ENCODE measurements around the gene SLC37A1. TPM values are rescaled to one million over a fixed set of nuclear protein-coding genes. Genes with fewer than 3 reads are reported as not detected.

Gene SLC37A1
- total RNA-seq, 2 donors from 2014 or later: 6.6 to 9.6 TPM

DNA sequence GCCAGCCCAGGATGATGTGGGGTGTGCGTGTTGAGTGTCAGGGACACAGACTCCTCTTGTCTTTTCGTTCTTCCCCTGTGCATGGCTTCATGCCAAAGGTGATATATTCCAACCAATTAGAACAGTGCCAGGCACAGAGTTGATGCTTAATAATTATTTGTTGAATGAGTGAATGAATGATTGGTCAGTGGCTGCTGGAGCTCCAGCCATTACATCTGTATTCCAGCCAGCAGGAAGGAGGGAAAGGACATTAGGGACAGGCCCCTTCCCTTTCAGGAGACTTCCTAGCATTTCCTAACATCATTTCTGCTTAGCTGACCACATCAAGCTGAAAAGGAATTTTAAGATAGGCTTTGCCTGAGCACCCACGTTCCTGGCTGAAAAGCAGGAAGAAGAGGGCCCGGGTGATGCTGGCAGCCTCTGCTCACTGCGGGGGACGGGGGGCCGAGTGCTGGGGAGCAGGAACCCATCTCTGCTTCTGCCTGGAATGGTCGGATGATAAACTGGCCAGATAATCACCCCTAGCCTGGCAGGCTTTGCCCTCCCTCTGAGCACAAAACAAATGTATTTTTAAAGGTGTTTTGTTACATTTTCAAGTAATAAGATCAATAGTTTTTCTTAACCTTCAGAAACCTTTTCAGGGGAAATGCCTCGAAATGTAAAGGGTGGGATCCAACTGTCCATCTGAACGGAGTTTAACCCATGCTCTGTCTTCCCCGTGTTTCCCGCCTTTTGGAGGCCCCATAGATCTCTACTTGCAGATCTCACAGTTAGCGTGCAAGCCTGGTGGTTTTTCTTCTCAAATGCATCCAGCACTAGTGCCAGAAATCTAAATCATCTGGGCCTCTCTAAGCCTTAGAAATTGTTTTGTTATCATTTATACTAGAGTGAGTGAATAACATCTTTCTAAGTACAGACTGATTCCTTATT, 39.0 kb downstream of the SLC37A1 start:
- Histone ChIP-seq H3K4me3 (no peak overlapping the region), H3K9me3 (no peaks in the 10 kb centered on the region), H3K27me3 (replicated peaks; ENCODE audit: insufficient read depth) (no peaks in the 10 kb centered on the region), H3K27ac (no peak overlapping the region), H3K4me1 (ENCODE audit: control insufficient read depth in 1 of 2, low read depth in 2 of 2) (no peaks in the 10 kb centered on the region), H3K36me3 (peaks cover 6% of the 10 kb centered on the region)
- TF ChIP-seq, protein P1, sequence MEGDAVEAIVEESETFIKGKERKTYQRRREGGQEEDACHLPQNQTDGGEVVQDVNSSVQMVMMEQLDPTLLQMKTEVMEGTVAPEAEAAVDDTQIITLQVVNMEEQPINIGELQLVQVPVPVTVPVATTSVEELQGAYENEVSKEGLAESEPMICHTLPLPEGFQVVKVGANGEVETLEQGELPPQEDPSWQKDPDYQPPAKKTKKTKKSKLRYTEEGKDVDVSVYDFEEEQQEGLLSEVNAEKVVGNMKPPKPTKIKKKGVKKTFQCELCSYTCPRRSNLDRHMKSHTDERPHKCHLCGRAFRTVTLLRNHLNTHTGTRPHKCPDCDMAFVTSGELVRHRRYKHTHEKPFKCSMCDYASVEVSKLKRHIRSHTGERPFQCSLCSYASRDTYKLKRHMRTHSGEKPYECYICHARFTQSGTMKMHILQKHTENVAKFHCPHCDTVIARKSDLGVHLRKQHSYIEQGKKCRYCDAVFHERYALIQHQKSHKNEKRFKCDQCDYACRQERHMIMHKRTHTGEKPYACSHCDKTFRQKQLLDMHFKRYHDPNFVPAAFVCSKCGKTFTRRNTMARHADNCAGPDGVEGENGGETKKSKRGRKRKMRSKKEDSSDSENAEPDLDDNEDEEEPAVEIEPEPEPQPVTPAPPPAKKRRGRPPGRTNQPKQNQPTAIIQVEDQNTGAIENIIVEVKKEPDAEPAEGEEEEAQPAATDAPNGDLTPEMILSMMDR (IDR thresholded peaks at IDR 0.05): no peak
- DNase-seq (ENCODE audit: low spot score): no peak
- ATAC-seq (ENCODE audit: insufficient number of reproducible peaks, low FRiP score, low read depth): no peak

DNA sequence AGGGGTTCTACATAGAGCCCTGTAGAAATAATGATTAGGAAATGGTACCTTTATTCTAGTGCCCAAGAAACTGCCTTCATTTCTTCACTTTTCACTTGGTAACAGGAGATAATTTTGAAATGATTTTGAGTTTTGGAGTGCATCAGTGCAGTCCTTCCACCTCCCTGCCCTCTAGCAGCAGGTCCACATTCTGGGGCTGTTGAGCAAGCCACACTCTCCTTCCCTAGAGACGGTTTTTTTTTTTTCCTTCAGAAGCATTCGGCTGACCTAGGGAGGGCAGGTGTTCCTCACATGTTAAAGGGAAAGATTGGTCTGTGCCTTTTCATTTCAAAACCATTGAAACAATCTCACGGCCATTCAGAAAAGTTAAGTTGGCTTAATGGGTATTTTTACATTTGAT, 39.8 kb downstream of the SLC37A1 start:
- DNase-seq (ENCODE audit: low spot score) (no peak), ATAC-seq (ENCODE audit: insufficient number of reproducible peaks, low FRiP score, low read depth) (no peak)
- H3K27me3 ChIP-seq (replicated peaks; ENCODE audit: insufficient read depth): no peaks in the 10 kb centered on the region
- TF ChIP-seq, protein P1 (IDR thresholded peaks at IDR 0.05): no peak
- peaks cover 6% of the 10 kb centered on the region for H3K36me3 ChIP-seq
- H3K4me3 ChIP-seq: no peak overlapping the region
- H3K4me1 ChIP-seq (ENCODE audit: control insufficient read depth in 1 of 2, low read depth in 2 of 2): no peaks in the 10 kb centered on the region
- no peak overlapping the region for H3K27ac ChIP-seq
- H3K9me3 ChIP-seq: no peaks in the 10 kb centered on the region

DNA sequence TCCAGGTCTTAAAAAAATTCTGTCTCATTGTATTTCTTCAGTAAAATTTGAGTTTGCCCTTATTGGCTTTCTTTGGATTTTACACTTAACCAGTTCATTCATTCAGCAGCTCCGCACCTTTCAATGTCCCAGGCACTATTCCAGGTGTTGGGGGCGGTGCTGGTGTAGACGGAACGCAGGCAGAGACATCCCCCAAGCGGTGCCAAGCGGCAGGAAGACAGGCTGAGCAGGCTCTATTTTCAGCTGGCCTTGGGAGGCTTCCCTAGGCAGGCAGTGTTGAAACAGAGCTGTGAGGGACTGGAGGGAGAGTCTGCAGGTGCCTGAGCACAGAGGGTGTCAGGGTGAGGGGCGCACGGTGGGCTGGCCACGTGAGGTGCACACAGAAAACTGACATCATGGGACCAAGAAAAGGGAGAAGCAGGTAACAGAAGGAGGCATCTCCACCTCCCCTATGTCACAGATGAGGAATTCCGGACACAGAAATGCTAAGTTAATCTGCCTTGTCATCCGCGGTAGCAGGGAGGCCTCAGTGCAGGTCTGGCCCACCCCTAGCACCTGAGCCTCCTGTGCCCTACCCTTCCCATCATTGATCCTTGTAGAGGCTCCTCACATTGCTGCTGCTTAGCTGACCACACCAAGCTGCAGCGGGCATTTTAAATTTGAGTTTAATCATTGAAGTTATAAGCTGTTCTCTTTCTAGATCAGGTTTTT, 40.8 kb downstream of the SLC37A1 start:
- no peak for ATAC-seq (ENCODE audit: insufficient number of reproducible peaks, low FRiP score, low read depth)
- H3K36me3 ChIP-seq: peaks cover 10% of the 10 kb centered on the region

DNA sequence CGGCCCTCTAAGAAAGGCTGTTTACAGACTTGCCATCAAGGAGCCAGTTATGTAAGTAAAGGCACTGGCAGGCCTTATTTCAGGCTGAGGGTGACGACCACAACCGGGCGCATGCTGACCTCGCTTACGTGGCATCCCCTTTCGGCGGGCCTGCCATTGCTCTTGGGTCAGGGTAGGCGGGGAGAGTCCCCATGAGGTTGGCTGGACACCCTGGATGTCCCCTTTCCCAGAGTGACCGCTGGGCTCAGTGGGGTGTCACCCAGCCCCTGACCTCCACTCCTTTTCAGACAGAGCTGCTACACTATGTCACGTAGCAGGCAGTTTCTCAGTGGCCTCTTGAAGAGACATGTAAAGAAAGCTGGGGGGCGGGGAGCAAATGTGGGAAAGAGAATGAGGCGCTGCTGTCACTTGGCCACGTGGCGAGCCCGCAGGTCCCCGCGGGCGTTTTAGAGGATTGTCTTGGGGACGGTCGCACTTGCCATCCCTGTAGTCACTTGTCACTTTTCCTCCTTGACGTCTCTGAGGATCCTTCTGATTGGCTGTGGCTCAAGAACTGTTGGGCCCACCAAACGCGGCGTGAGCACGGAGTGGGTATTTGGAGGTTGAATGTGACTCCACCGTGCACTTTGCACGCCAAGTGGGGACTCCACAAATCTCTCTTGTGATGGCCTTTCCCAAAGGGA, 42.2 kb downstream of the SLC37A1 start:
- H3K27me3 ChIP-seq (replicated peaks; ENCODE audit: insufficient read depth): no peaks in the 10 kb centered on the region
- H3K4me3 ChIP-seq: no peak overlapping the region
- TF ChIP-seq, protein P1 (IDR thresholded peaks at IDR 0.05): no peak
- no peaks in the 10 kb centered on the region for H3K9me3 ChIP-seq
- DNase-seq (ENCODE audit: low spot score): no peak
- H3K27ac ChIP-seq: no peak overlapping the region
- H3K36me3 ChIP-seq: peaks cover 10% of the 10 kb centered on the region
- no peak for ATAC-seq (ENCODE audit: insufficient number of reproducible peaks, low FRiP score, low read depth)
- H3K4me1 ChIP-seq (ENCODE audit: control insufficient read depth in 1 of 2, low read depth in 2 of 2): no peaks in the 10 kb centered on the region

More for the DNA sequence above, 40.8 kb downstream of the SLC37A1 start:
- no peak for DNase-seq (ENCODE audit: low spot score)
- Histone ChIP-seq H3K27ac (no peak overlapping the region), H3K4me3 (no peak overlapping the region), H3K4me1 (ENCODE audit: control insufficient read depth in 1 of 2, low read depth in 2 of 2) (no peaks in the 10 kb centered on the region), H3K27me3 (replicated peaks; ENCODE audit: insufficient read depth) (no peaks in the 10 kb centered on the region), H3K9me3 (no peaks in the 10 kb centered on the region)
- TF ChIP-seq, protein P1 (IDR thresholded peaks at IDR 0.05): no peak

DNA sequence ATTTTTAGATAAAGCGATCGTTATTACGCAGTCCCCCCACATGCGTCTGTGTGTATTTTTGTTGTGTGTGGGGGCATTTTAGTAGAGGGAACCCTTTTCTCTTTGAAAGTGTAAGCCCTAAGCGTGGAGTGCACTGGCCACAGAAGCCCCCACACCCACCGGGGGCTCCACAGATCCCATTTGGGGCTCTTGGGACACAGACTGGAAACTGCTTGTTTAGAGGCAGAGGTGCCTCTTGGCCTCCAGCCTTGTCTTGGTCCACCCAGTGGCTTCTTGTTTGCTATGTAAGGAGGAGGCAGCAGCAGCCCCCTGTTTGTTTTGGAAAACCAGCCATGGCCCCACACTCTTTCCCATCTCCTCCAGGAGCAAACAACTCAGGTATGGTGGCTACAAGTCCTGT, 42.8 kb downstream of the SLC37A1 start:
- H3K9me3 ChIP-seq: no peaks in the 10 kb centered on the region
- ATAC-seq (ENCODE audit: insufficient number of reproducible peaks, low FRiP score, low read depth): no peak
- DNase-seq (ENCODE audit: low spot score): no peak
- TF ChIP-seq, protein P1 (IDR thresholded peaks at IDR 0.05): no peak
- no peaks in the 10 kb centered on the region for H3K4me1 ChIP-seq (ENCODE audit: control insufficient read depth in 1 of 2, low read depth in 2 of 2)
- no peak overlapping the region for H3K27ac ChIP-seq
- peaks cover 10% of the 10 kb centered on the region for H3K36me3 ChIP-seq
- no peak overlapping the region for H3K4me3 ChIP-seq
- no peaks in the 10 kb centered on the region for H3K27me3 ChIP-seq (replicated peaks; ENCODE audit: insufficient read depth)

Data from thoracic aorta (tissue), 2 donors.